G401.6 (cell line): ENCODE measurements around the gene ASAH2B.

Experiments
- FAIRE-seq: peaks from 2 replicates; lab custom pipeline; 2012; peaks lifted over from hg19 to GRCh38; lab: Jason Lieb, UNC

ASAH2B gene

DNA sequence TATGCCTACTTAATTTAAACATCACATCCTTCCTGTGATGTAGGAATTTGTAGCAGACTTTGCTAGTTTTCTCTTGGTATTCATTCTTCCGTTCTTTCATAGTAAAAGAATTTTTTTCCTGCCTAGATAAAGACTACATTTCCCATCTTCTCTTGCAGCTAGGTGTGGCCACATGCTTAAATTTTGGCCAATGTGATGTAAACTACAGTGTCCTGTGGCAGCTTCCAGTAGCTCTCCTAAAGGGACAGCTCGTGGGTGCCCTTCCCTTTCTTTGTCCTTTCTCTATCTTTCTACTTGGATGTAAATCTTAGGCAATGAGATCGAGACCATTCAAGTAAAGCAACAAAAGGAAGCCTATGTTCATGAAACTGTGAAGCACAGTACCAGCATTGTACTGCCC, 58.6 kb downstream of the ASAH2B start:
- no peak for FAIRE-seq

DNA sequence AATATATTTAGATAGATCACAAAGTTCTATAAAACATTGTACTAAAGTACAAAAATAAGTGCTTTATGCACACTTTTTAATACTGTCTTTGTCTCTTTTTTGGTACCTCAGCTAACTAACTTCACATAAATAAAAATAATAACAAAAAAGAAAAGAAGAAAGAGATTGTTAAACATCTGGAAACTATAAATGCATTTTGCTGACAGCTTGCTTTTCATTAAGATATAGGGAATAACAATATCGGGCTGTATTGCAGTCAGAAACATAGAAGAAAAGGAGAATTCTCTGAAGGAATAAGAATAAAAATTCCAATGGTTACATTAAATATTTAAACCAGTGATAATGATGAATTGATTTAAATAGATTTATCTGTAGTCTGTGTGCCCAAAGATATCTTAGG, 59.9 kb downstream of the ASAH2B start:
- no peak for FAIRE-seq

DNA sequence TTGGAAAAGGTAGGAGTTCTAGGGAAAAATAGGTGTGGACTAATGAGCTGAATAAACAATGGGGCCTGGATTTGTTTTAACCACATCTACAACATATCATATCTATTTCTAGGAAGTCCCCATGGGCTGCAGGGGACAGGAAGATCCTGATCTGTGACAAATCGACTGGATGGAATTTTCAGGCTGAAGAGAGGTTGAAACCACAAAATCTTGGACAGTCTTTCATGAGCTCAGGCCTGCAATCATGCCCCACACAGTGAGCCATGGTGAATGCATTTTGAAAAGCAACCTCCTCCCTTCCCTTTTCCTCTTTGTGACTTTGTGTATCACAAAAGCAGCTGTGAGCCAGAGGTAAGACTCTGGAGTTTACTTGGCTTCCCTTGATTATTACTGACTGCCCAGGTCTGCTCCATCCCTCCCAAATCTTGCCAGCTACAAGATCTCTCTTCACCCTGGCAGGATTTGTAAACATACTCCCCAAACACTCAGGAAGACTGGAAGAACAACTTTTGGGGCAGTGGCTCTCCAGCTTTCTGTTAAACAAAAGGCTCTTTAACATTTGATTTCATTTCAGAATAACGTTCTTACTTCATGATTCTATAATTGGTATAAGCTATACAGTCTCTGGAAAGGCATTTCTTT, 66.4 kb downstream of the ASAH2B start:
- FAIRE-seq: no peak

DNA sequence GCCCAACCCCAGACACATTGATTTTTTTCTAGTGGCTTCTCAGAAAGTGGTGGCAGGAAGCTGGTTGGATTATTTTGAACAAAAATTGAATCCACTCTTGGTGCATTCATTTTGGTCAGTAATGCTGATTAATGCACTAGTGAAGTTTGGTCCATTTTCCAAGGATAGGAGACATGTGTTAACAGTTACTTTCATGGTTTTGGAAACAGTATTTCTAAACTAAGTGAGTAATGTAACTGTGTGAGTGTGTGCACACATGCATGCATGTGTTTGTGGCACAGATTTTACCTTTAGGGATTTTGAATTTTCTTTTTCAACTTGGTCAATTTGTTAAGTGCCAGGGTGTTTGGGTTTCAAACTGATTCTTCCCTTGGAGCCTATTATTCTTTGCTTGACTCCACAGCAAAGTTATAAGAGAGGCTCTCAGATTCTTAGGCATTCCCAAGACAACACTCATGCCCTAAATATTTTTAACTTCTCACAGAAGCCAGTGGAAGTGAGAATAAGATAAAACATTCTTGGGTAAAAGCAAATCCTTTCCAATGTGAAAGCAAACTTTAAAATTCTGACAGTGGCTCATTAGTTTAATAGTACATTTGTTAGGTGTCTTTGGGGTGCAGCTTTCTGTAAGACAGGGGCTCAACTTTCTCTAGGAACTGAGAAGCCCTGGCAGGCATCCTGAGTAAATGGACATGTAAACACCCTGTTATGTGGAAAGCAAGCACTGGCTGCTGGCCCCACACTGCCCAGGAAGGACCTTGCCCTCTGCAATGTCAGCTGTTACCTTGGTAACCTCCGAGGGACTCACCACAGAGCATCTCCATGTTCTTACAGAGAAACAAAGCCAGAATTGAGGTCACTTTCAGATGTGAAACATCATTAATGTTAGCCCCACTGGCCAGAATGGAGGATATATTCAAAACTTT, 68.4 kb downstream of the ASAH2B start:
- FAIRE-seq: peak; percentile 100
